Neural progenitor cell (in vitro differentiated cells): ENCODE data around the gene POLR2J2. TPM values are rescaled to one million over a fixed set of nuclear protein-coding genes. Genes with fewer than 3 reads are reported as not detected.
"Not testable (repeated sequence)": the region's sequence is repeated elsewhere in the genome, so short reads cannot be mapped to it uniquely, and the experiment has no call there.

Source experiments
- DNase-seq: peaks from one replicate; pipeline ENCODE4 v3.0.0-alpha.2; 2016; ENCODE audit warnings: low spot score
- H2AFZ ChIP-seq: fragments of 200-600 bp; sonication (generic); replicated peaks from 2 replicates; pipeline ENCODE4 v1.6.1; 2016; ENCODE audit warnings: antibody characterized with exemption
- H3F3A ChIP-seq: fragments of 200-600 bp; sonication (generic); 2 replicates; pipeline ENCODE4 v1.6.1; 2016; ENCODE audit warnings: antibody characterized with exemption, low read depth
- H3K27ac ChIP-seq: fragments of 200-600 bp; sonication (generic); 2 replicates; pipeline ENCODE4 v1.5.1; 2016; ENCODE audit warnings: mild to moderate bottlenecking
- H3K27me3 ChIP-seq: fragments of 200-600 bp; sonication (generic); 2 replicates; pipeline ENCODE4 v1.6.1; 2016; ENCODE audit warnings: mild to moderate bottlenecking, moderate library complexity
- H3K36me3 ChIP-seq: fragments of 200-600 bp; sonication (generic); 2 replicates; pipeline ENCODE4 v1.5.1; 2016
- H3K4me1 ChIP-seq: fragments of 200-600 bp; sonication (generic); 2 replicates; pipeline ENCODE4 v1.6.1; 2016; ENCODE audit warnings: mixed run types
- H3K4me2 ChIP-seq: fragments of 200-600 bp; sonication (generic); 2 replicates; pipeline ENCODE4 v1.6.1; 2016
- H3K4me3 ChIP-seq: fragments of 200-600 bp; sonication (generic); 2 replicates; pipeline ENCODE4 v1.5.1; 2016
- H3K79me2 ChIP-seq: fragments of 200-600 bp; sonication (generic); 2 replicates; pipeline ENCODE4 v1.6.1; 2016; ENCODE audit warnings: low read depth
- H3K9ac ChIP-seq: fragments of 200-600 bp; sonication (generic); 2 replicates; pipeline ENCODE4 v1.6.1; 2016
- H3K9me3 ChIP-seq: fragments of 200-600 bp; sonication (generic); 2 replicates; pipeline ENCODE4 v1.5.1; 2016; ENCODE audit warnings: low read depth
- H4K20me1 ChIP-seq: fragments of 200-600 bp; sonication (generic); 2 replicates; pipeline ENCODE4 v1.6.1; 2016; ENCODE audit warnings: low read depth
- H3K27ac Mint-ChIP-seq: 3 replicates; pipeline ENCODE4 v1.8.0; 2021; ENCODE audit warnings: mixed read lengths
- H3K27me3 Mint-ChIP-seq: 2 replicates; pipeline ENCODE4 v1.8.0; 2022; ENCODE audit warnings: low read depth, mild to moderate bottlenecking, inconsistent platforms, moderate library complexity, mixed read lengths; ENCODE audit not compliant: insufficient read depth
- H3K36me3 Mint-ChIP-seq: 3 replicates; pipeline ENCODE4 v1.8.0; 2021; ENCODE audit warnings: mixed read lengths
- H3K4me1 Mint-ChIP-seq: 3 replicates; pipeline ENCODE4 v1.8.0; 2021; ENCODE audit warnings: mixed read lengths
- H3K4me3 Mint-ChIP-seq: 3 replicates; pipeline ENCODE4 v1.8.0; 2021; ENCODE audit warnings: mild to moderate bottlenecking, moderate library complexity, mixed read lengths
- H3K9me3 Mint-ChIP-seq: 3 replicates; pipeline ENCODE4 v1.8.0; 2020; ENCODE audit warnings: mixed read lengths
- total RNA-seq: library from RNA; depleted of rRNA; stranded (reverse); fragments of >200 nt; gene quantifications from 2 replicates; pipeline ENCODE4 v1.2.3, GENCODE V29; 2015; ENCODE audit warnings: low replicate concordance

POLR2J2 gene
- total RNA-seq: 1.7 and 2.6 TPM in 2 replicates

- H3K36me3 Mint-ChIP-seq, H3K79me2 ChIP-seq, H3K27ac ChIP-seq, H3K4me1 Mint-ChIP-seq, H3K9me3 Mint-ChIP-seq, H2AFZ ChIP-seq, H3F3A ChIP-seq, H3K9ac ChIP-seq, H3K36me3 ChIP-seq, H3K9me3 ChIP-seq, H4K20me1 ChIP-seq, H3K4me1 ChIP-seq, H3K27me3 Mint-ChIP-seq, H3K27ac Mint-ChIP-seq, H3K27me3 ChIP-seq: not testable (repeated sequence)
- Histone ChIP-seq H3K4me2 (peak within 1 kb of the TSS; percentile 62), H3K4me3 (peak within 1 kb of the TSS; percentile 55)
- peak; percentile 92 for DNase-seq
- H3K4me3 Mint-ChIP-seq: peak within 1 kb of the TSS; percentile 80
Measured at GRCh38 chr7:102671166-102671955, at the start of gene POLR2J2. Gene POLR2J2, minus strand, starts transcription at chr7:102671663. Its CDS starts 62 bp downstream, at chr7:102671601.

- H3K4me3 Mint-ChIP-seq, H3K4me2 ChIP-seq, DNase-seq, H4K20me1 ChIP-seq, H3K36me3 Mint-ChIP-seq, H3K27me3 Mint-ChIP-seq, H3K27ac Mint-ChIP-seq, H3K27ac ChIP-seq, H3K9ac ChIP-seq, H3K9me3 Mint-ChIP-seq, H3K4me1 ChIP-seq, H3K4me1 Mint-ChIP-seq, H3K27me3 ChIP-seq, H3K79me2 ChIP-seq, H3K9me3 ChIP-seq, H3K4me3 ChIP-seq, H3K36me3 ChIP-seq, H2AFZ ChIP-seq, H3F3A ChIP-seq: not testable (repeated sequence)
Measured at GRCh38 chr7:102718491-102718890, 47.0 kb upstream of the POLR2J2 start.

- H3K36me3 Mint-ChIP-seq, H3K4me3 Mint-ChIP-seq, H3K27me3 Mint-ChIP-seq, H3K27me3 ChIP-seq, H3K4me1 Mint-ChIP-seq, H3K79me2 ChIP-seq, H3K4me3 ChIP-seq, H2AFZ ChIP-seq, H3K4me2 ChIP-seq, H3K9me3 ChIP-seq, H3K9ac ChIP-seq, H3K27ac ChIP-seq, H3K9me3 Mint-ChIP-seq, H3K27ac Mint-ChIP-seq, H3K36me3 ChIP-seq, H3F3A ChIP-seq, H4K20me1 ChIP-seq, DNase-seq, H3K4me1 ChIP-seq: not testable (repeated sequence)
Measured at GRCh38 chr7:102715718-102716117, 44.3 kb upstream of the POLR2J2 start.

- not testable (repeated sequence) for H3K9ac ChIP-seq, H3K27me3 ChIP-seq, H3K27ac ChIP-seq, H2AFZ ChIP-seq, H3K4me3 ChIP-seq, H3F3A ChIP-seq, DNase-seq, H3K27me3 Mint-ChIP-seq, H3K79me2 ChIP-seq, H3K36me3 Mint-ChIP-seq, H3K4me1 ChIP-seq, H3K4me3 Mint-ChIP-seq, H3K27ac Mint-ChIP-seq, H3K4me2 ChIP-seq, H3K36me3 ChIP-seq, H4K20me1 ChIP-seq, H3K9me3 ChIP-seq, H3K9me3 Mint-ChIP-seq, H3K4me1 Mint-ChIP-seq
Measured at GRCh38 chr7:102714774-102715522, 43.5 kb upstream of the POLR2J2 start.

- H3K4me3 Mint-ChIP-seq, H3K79me2 ChIP-seq, H3K27ac ChIP-seq, H3K4me2 ChIP-seq, H3K9me3 ChIP-seq, H3K4me1 ChIP-seq, H3K9me3 Mint-ChIP-seq, H3K4me3 ChIP-seq, H3K36me3 Mint-ChIP-seq, DNase-seq, H3K27me3 ChIP-seq, H3K27me3 Mint-ChIP-seq, H3K36me3 ChIP-seq, H3K27ac Mint-ChIP-seq, H2AFZ ChIP-seq, H3F3A ChIP-seq, H3K4me1 Mint-ChIP-seq, H3K9ac ChIP-seq, H4K20me1 ChIP-seq: not testable (repeated sequence)
Measured at GRCh38 chr7:102713691-102714080, 42.2 kb upstream of the POLR2J2 start.

GRCh38 chr7:102713011-102713690 lies 41.7 kb upstream of the POLR2J2 start:
- H3K27ac ChIP-seq, H3K9me3 ChIP-seq, H3K27me3 Mint-ChIP-seq, H3K4me3 ChIP-seq, H3K36me3 Mint-ChIP-seq, H3K4me3 Mint-ChIP-seq, H3K9ac ChIP-seq, H3K9me3 Mint-ChIP-seq, H3K27ac Mint-ChIP-seq, H3K27me3 ChIP-seq, H3K79me2 ChIP-seq, H3K36me3 ChIP-seq, DNase-seq, H4K20me1 ChIP-seq, H3K4me1 Mint-ChIP-seq, H2AFZ ChIP-seq, H3K4me1 ChIP-seq, H3F3A ChIP-seq, H3K4me2 ChIP-seq: not testable (repeated sequence)

- not testable (repeated sequence) for H3K4me3 Mint-ChIP-seq, H3K4me2 ChIP-seq, H3K9me3 ChIP-seq, H2AFZ ChIP-seq, H3K27me3 Mint-ChIP-seq, H3K36me3 Mint-ChIP-seq, H3K4me1 Mint-ChIP-seq, H3K27ac ChIP-seq, H3K4me1 ChIP-seq, H3K4me3 ChIP-seq, H3K79me2 ChIP-seq, H3K9me3 Mint-ChIP-seq, H3K27ac Mint-ChIP-seq, H3K9ac ChIP-seq, H3K36me3 ChIP-seq, DNase-seq, H3F3A ChIP-seq, H4K20me1 ChIP-seq
- H3K27me3 ChIP-seq: peaks cover 38% of the 10 kb centered on the region
Measured at GRCh38 chr7:102698962-102699750, 27.7 kb upstream of the POLR2J2 start.
